GM12873 (cell line): Measurements from ENCODE around the gene NKIRAS1.

ENCODE experiments used
- CTCF ChIP-seq: IDR thresholded peaks from 2 replicates; pipeline ENCODE4 v1.5.1; 2012; ENCODE audit warnings: low read depth, mild to moderate bottlenecking, moderate library complexity, low read length, control low read depth; ENCODE audit not compliant: insufficient read depth; ENCODE audit errors: missing control alignments

Gene NKIRAS1

GRCh38 chr3:23889386-23889785, 27.4 kb downstream of the NKIRAS1 start:
- TF ChIP-seq CTCF = no peak

- peak; percentile 61 for TF ChIP-seq CTCF
These were observed 28.1 kb downstream of the NKIRAS1 start for GRCh38 chr3:23888617-23889228.

- no peak for TF ChIP-seq CTCF
These were observed 30.5 kb downstream of the NKIRAS1 start for GRCh38 chr3:23886311-23886710.

- no peak for TF ChIP-seq CTCF
These were observed 31.6 kb downstream of the NKIRAS1 start for GRCh38 chr3:23885210-23885609.

GRCh38 chr3:23884481-23884880, 32.3 kb downstream of the NKIRAS1 start:
- TF ChIP-seq CTCF = no peak

- no peak for TF ChIP-seq CTCF
These were observed 34.3 kb downstream of the NKIRAS1 start for GRCh38 chr3:23882487-23882918.

GRCh38 chr3:23880703-23881339, 36.0 kb downstream of the NKIRAS1 start:
- no peak for TF ChIP-seq CTCF
